Hippocampal formation (tissue), 2 donors: ENCODE results near the gene GRB14.

Experiments used
- DNase-seq, 2 donors: peaks; one replicate each; lab custom pipeline; 2025; lab: John Stamatoyannopoulos, UW

The GRB14 gene

DNA sequence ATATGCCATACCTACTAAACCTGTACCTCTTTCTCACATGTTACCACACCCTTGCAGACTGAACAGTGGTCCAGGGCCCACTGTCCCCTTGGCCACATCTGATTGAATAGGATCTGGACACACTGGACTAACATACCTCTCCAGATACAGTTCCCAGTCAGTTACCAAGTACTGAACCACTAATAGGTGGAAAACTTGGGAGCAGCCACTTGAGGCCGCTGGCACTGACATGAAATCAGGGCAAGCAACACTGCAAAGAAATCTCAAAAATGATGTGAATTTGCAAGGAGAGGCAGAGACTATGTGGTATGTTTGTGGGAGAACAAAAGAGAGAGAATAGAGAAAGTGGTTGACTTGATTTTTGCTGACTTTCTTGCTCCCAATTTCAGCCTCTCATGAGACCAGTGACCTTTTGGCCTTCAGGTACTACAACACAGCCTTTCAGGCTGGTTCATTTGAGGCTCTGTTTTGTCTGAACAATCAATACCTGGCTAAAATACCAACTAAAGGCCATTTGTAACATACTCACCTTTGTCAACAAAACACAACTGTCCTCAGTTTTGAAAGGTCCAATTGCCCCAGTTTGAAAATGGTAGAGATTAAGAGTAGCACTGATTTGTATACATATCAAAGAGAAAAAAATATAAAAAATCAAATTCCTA, 7.8 kb downstream of the GRB14 start:
- no peak for DNase-seq

DNA sequence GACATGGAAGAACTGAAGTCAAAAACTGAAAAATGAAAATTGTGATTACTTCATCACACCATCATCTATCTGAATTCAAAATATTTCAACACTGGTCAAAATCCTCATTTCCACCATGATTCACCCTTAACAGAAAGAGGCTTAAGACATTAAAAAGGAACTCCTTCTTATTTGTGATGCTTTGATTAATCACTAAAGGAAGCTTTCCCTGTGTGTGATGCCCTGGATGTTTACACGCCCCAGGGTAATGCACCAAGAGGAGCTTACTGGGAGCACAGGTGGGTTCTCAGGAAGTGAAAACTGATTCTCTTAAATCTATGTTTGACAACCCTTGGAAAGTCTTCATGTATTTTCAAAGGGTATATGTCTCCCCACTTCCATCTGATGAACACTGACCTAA, 11.5 kb downstream of the GRB14 start:
- no peak for DNase-seq

DNA sequence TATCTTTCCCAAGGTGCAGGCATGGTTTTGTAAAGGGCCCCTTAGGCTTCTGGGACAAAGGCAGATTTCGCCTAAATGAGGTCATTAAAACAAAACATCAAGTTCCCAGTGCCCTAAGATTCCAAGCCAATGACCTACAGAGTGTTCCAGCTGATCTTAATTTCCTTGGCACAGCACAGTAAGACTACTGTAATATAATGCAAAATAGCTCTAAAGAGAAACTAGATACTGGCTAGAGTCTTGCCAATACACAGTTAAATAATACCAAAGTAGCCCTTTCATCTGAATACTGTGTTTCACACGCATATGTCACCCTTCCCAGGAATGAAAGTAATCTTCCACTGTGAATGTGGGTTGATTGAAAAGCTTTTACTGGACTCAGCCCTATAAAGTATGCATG, 14.7 kb downstream of the GRB14 start:
- no peak for DNase-seq

DNA sequence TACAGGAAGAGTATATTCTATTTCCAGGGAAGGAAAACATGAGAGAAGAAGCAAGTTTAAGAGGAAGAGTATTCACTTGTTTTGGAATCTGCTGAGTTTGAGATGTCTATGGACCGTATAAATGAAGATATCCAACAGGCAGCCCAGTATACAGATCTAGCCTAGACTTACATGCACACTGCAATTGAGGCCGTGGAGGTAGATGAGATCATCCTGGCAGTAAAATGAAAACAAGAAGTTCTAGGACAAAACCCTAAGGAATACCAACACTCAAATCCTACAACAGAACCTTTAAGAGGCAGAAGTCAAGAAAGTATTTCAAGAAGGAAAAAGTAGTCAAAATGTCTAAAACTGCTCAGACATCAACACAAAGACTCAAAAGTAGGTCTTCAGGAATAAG, 16.0 kb downstream of the GRB14 start:
- DNase-seq = no peak

GRCh38 chr2:164600763-164601162, 20.5 kb downstream of the GRB14 start:
- DNase-seq = no peak

GRCh38 chr2:164599954-164600589, 21.2 kb downstream of the GRB14 start:
- DNase-seq = no peak

DNA sequence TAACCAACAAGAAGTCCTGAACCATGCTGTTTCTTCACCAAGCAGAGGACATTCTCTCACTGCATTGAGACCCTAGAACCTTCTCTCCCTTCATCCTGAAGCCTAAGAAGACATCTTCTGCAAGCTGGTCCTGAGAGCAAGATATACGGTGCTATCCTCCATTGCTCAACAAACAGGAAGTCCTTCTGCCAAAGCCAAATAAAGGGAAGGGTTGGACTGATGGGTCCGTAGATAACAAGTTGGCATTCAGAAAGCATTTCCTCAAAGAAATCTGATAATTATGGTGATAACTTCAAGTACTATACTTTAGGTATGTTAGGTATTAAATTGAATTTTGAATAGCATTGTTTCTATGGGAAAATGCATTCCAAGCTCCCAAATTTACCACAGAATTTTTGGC, 23.3 kb downstream of the GRB14 start:
- DNase-seq = no peak

DNA sequence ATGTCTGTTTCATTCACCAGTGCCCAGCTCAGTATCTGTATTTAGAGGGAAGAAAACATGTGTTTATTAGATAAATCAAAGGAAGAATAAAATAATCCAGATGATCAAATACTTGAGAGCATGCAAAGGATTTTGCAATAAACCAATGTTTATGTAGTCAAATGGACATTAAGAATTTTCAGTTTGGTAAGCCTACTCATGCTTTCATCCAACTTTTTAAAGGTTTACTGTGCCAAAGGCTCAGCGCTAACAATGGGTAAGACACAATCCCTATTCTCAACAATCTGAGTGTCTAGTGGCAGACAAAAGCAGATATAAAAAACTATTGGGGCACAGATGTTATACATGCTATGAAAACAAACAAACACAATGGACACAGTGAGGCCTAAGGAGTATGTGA, 26.3 kb downstream of the GRB14 start:
- no peak for DNase-seq

- DNase-seq = no peak
Observed at GRCh38 chr2:164593959-164594358, 27.3 kb downstream of the GRB14 start.

GRCh38 chr2:164593541-164593940, 27.7 kb downstream of the GRB14 start:
- DNase-seq = no peak

GRCh38 chr2:164589522-164589921, 31.8 kb downstream of the GRB14 start:
- no peak for DNase-seq

DNA sequence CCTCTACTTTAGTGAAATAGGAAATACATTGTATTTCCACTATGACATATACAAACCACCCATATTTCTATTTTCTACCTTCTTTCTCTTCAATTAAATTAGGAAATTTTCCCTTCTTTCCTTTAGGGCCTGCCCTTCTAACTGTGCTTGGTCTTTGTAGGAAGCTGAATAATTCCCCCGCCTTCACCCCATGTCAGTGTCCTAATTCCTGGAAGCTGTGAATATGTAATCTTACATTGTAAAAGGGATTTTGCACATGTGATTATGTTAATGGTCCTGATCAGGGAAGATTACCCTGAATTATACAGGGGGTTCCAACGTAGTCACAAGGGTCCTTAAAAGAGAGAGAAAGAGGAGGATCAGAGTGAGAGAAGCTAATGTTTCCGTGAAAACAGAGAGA, 40.2 kb downstream of the GRB14 start:
- DNase-seq = no peak

DNA sequence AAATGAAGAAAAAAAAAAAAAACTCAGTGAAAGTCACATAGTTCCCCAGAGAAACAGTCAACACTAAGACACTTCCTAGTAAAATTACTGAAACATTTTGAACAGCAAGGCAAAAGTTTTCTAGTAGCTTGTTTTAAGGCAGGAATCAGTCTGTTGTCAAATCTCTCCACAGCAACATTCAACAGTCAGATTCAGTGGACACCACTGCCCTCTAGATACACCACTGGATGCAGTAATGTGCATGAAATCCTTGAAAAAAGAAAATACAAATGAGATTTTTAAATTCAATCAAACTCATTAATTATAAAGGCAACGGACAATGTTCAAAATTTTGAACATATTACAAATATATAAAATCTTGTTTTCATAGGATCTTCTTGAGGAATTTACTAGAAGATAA, 46.4 kb downstream of the GRB14 start:
- no peak for DNase-seq

DNA sequence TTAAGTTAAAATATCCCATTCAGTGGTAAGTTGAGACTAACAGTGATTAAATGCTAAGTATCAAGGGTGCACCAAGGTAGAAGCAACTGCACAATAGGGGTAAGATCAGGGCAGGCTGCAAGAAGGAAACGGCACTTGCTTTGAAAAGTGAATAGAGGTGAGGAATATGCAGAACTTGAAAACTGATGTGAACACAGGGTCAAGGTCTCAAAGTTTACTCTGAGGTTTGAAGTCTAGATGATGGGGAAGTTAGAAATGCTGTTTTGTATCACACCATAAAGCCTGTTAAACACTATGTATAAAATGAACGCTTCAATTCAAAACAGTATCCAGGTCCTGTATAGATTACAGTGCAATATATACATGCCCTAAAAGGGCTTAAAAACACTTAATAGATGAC, 50.8 kb downstream of the GRB14 start:
- DNase-seq = no peak

DNA sequence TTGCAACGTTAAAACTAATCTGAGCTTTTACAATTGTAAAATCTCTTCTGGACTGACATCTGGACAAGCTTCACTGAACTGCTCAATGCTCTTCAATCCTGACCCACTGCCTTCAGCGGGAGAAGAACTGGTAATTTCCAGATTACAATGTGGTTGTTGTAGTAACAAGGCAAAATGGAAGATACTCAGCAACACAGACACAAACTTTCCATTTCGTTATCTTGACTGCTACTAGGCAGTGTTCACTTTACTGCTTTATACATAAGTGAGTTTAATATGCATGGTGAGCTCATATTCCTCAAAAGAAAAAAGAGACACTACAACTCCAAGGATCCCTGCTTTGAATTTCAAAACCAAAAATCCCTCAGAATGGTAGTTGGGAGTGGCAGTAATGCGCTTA, 51.9 kb downstream of the GRB14 start:
- DNase-seq = no peak

DNA sequence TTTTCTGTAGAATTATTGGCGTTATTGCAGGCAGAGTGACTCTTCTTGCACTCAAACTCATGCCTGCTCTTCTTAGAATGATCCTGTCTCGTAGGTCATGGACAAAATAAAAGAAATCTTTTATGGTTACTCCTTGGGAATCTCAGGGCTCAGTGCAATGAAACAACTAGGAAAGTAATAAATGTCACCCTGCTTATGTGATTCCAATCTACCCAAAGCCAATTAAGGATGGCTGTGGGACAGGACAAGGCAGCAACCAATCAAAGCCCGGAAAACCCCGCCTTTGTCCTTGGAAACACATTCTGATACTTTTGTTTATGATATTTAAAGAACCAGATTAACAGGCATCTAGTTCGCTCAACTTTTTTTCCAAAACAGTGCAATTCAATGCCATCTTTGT, 53.0 kb downstream of the GRB14 start:
- DNase-seq = no peak

- no peak for DNase-seq
Observed at GRCh38 chr2:164567335-164567989, 53.8 kb downstream of the GRB14 start.

DNA sequence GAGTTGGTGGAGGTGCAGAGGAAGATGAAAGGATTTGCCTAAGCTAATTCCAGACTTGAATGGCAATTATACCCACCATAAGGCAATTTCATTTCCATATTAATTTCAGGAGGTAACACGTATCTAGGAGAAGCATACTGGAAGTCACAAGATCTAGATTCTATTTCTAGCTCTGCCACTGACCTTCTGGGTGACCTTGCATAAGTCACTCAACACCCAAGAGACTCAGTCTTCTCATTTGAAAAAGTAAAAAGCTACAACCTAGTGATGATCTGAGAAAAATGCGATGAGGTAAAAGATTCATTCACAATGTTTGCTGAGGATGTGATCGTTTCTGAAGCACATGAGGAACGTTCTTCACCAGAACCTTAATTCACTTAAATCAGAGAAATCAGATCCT, 55.9 kb downstream of the GRB14 start:
- DNase-seq = no peak

DNA sequence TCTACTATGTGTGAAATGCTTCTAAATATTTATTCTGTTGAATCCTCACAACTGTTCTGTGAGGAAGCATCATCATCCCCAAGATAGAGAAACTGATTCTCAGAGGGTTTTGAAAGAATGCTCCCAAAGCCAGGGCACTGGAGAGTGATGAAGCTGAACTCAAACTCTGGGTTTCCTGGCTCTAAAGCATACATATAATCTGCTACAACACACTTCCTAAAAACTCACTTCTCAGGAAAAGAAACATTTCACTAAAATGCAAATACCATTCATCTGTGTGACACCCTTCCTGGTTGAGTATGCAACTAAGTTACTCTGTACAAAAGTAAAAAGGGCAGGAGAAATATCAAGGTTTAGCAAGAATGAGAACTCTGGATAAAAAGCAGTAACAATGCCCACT, 58.6 kb downstream of the GRB14 start:
- no peak for DNase-seq

DNA sequence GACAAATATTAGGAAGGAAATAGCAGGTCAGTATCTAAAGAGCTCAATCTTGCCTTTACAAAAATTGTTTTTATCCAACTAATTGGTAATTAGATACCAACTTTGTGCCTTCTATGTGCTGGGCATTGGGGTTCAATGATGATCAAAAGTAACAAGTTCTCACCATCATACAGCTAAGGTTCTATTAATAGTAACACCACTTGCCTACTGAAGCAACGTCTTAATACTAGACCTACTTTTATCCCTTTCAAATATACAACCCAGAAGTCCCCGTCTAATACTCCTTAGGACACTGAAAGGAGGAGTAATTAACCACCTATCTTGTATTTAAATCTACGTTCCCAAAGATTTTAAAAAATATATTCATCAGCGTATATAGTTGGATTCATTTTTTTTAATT, 59.3 kb downstream of the GRB14 start:
- DNase-seq = no peak

- no peak for DNase-seq
Observed at GRCh38 chr2:164561416-164561815, 59.9 kb downstream of the GRB14 start.

DNA sequence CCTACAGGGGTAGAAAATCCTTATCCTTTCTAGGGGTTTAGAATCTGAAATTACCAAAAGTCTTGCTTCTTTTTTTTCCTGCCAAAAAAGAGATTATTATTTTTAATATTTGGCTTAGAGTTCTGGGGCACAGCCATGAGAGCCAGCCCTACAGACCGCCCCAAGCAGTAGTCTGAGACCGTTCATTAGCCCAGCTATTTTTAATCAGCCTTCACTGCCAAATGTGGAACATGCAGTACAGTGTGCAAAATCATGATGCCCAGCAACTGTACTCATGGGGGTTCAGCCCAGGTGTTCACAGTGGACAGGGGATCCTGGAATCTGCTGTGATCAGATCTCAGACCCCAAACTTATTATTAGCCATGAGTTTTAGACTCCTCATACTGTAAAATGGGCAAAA, 60.4 kb downstream of the GRB14 start:
- no peak for DNase-seq

DNA sequence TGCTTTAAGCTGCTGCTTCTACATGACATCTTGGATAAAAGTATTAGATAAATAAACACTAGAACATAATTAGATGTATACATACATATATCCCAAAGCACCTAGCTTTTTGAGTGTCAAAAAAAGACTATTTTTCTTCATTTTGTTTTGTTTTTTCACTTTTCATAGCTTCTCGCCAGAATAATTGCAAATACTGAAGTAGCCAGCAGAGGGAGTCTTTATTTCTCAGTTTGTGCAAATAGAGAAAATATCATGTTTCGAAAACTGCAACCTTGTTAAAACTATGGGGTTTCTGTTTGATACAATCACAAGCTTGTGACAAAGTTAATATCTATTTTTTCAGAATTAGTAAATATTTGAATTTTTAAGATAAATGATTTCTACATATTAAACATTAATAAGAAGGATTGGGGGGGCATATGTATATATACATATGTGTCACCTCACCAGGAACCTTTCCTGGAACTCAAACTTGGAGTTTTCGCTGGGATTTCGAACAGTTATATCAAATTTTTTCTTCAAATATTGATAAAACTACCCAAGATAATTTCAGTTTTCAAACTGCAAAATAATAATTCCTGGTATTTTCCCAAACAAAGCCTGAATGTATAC, 61.0 kb downstream of the GRB14 start:
- DNase-seq = peak in 1 of 2 donors; percentile 35
